Pancreas (tissue), 10 donors: ENCODE data around the gene MTRR. TPM values are rescaled to one million over a fixed set of nuclear protein-coding genes. Genes with fewer than 3 reads are reported as not detected.
A peak's percentile ranks its signal among the peaks of the same experiment; 100 is the strongest.

Source experiments
- ATAC-seq, 4 donors: fragments of 200-7000 bp; cut with Tn5 transposase; one replicate each; pipeline versions ENCODE4 v1.8.0 to v1.9.1; 2020; ENCODE audit warnings: mild to moderate bottlenecking in 4 of 4, moderate library complexity in 4 of 4
- DNase-seq, 6 donors: peaks; one replicate each; pipeline ENCODE4 v3.0.0-alpha.2; 2020
- FAIRE-seq: peaks from 2 replicates; lab custom pipeline; 2012; peaks lifted over from hg19 to GRCh38; lab: Jason Lieb, UNC
- H3K27ac ChIP-seq, 4 donors: fragments of 200-600 bp; sonication (generic); 1 replicate in 3 of 4; 2 replicates in 1 of 4; pipeline versions ENCODE4 v1.5.0 to v1.8.0; 2020
- H3K27me3 ChIP-seq, 4 donors: fragments of 200-600 bp; one replicate each; pipeline ENCODE4 v1.8.0; 2021
- H3K36me3 ChIP-seq, 3 donors: fragments of 200-600 bp; sonication (generic) in 1 of 3; one replicate each; pipeline versions ENCODE4 v1.5.0 to v1.8.0; 2020 to 2021
- H3K4me1 ChIP-seq, 3 donors: fragments of 200-600 bp; one replicate each; pipeline ENCODE4 v1.8.0; 2021
- H3K4me3 ChIP-seq, 4 donors: fragments of 200-600 bp; sonication (generic) in 2 of 4; one replicate each; pipeline versions ENCODE4 v1.5.0 to v1.8.0; 2020 to 2021
- H3K9me3 ChIP-seq, 4 donors: fragments of 200-600 bp; one replicate each; pipeline ENCODE4 v1.8.0; 2021
- CTCF ChIP-seq, 4 donors: fragments of 200-600 bp; sonication (generic) in 3 of 4; IDR thresholded peaks; one replicate each; pipeline versions ENCODE4 v1.5.0 to v1.8.0; 2021; ENCODE audit warnings: antibody characterized with exemption in 4 of 4
- WGBS, 2 donors: extraction: QIAGEN DNeasy Blood & Tissue Kit; methylation state at CpG; one replicate each; pipeline ENCODE4 v1.1.7; 2013; 5-methylcytosine and 5-hydroxymethylcytosine counted together
- intact Hi-C, 3 donors: fragments of 100-400 bp; cut with DNase I; formaldehyde crosslinking; loops; one replicate each; pipeline versions ENCODE4 v1.11.1 to v1.14.2; 2022
- polyA plus RNA-seq, 2 donors: library from polyadenylated mRNA; stranded (reverse); fragments of 200-250 nt; gene quantifications; one replicate each; pipeline ENCODE4 v1.2.3, GENCODE V29; 2013
- total RNA-seq, 6 donors: library from RNA; stranded (reverse); fragmentation: NEBNext Ultra II Directional in 4 of 6; extraction: Animal tissue kit (Norgen Biotek cat#: 25700) in 4 of 6; gene quantifications; one replicate each; pipeline versions ENCODE4 v1.2.1 to v1.2.4, GENCODE V29; 2021 to 2023
- donor health status: healthy with polysubstance abuse.
- donor health status: DM: no; HTN: no; CAD: no; lungs with moderate emphysema.
- donor health status: DM: no; HTN: no; CAD: no.
- donor health status: control.
- donor health status: control.
- donor health status: Bipolar disorder and iron deficiency.
- donor health status: DM: yes; HTN: yes; CAD: no.
- donor health status: DM: no; HTN: no; CAD: no.
- donor health status: DM: no; HTN: no; CAD: no.
- donor health status: DM: yes; HTN: yes; CAD: no.

The MTRR gene
- total and polyA plus RNA-seq, 8 donors: 6.8 to 27.8 (median 18.9) TPM

GRCh38 chr5:7866196-7866595, 2.8 kb upstream of the MTRR start:
- H3K27me3 ChIP-seq: no peaks in the 10 kb centered on the region
- no peak overlapping the region for H3K27ac ChIP-seq
- DNase-seq: no peak
- H3K4me3 ChIP-seq: no peak overlapping the region
- H3K36me3 ChIP-seq: peaks cover 0 to 16% (median 0%) of the 10 kb centered on the region in 3 donors
- ATAC-seq: no peak
- intact Hi-C loops: no loop called here
- FAIRE-seq: no peak
- H3K4me1 ChIP-seq: peaks cover 14% of the 10 kb centered on the region in 3 donors
- no peak for TF ChIP-seq CTCF (IDR thresholded peaks at IDR 0.05)
- no peaks in the 10 kb centered on the region for H3K9me3 ChIP-seq
- WGBS, 2 donors: 81 to 88% methylated on average over 2 of the region's 2 CpGs

- intact Hi-C loops: no loop called here
- Histone ChIP-seq H3K27me3 (no peaks in the 10 kb centered on the region), H3K27ac (no peak overlapping the region), H3K4me3 (no peak overlapping the region), H3K9me3 (no peaks in the 10 kb centered on the region), H3K4me1 (peaks cover 14 to 19% (median 14%) of the 10 kb centered on the region in 3 donors), H3K36me3 (peaks cover 0 to 5% (median 0%) of the 10 kb centered on the region in 3 donors)
- 37 to 44% methylated on average over 3 of the region's 3 CpGs for WGBS, 2 donors
- ATAC-seq (no peak), FAIRE-seq (no peak), DNase-seq (no peak)
- TF ChIP-seq CTCF (IDR thresholded peaks at IDR 0.05): no peak
Measured at GRCh38 chr5:7867260-7867659, 1.7 kb upstream of the MTRR start.

GRCh38 chr5:7868427-7868772, 548 bp upstream of the MTRR start:
- FAIRE-seq: no peak
- Histone ChIP-seq H3K4me1 (peaks cover 14 to 19% (median 14%) of the 10 kb centered on the region in 3 donors), H3K9me3 (no peaks in the 10 kb centered on the region), H3K27ac (peak overlapping the region; percentile 57 to 78 (median 68)), H3K36me3 (no peaks in the 10 kb centered on the region), H3K4me3 (peak overlapping the region; percentile 72 to 95 (median 89)), H3K27me3 (no peaks in the 10 kb centered on the region)
- DNase-seq: no peak
- TF ChIP-seq CTCF (IDR thresholded peaks at IDR 0.05): no peak
- intact Hi-C loops: no loop called here
- 0% methylated on average over 8 of the region's 8 CpGs for WGBS, 2 donors
- ATAC-seq: peak; percentile 1 to 17 (median 10)

- FAIRE-seq (no peak), ATAC-seq (peak; percentile 55 to 71 (median 67)), DNase-seq (peak in 1 of 6 donors; percentile 12)
- H3K4me3 ChIP-seq: peak overlapping the region; percentile 72 to 95 (median 89)
- H3K27me3 ChIP-seq: no peaks in the 10 kb centered on the region
- peaks cover 14 to 19% (median 14%) of the 10 kb centered on the region in 3 donors for H3K4me1 ChIP-seq
- TF ChIP-seq CTCF (IDR thresholded peaks at IDR 0.05): no peak
- no peaks in the 10 kb centered on the region for H3K36me3 ChIP-seq
- intact Hi-C loops: no loop called here
- H3K9me3 ChIP-seq: no peaks in the 10 kb centered on the region
- WGBS, 2 donors: 1% methylated on average over 41 of the region's 41 CpGs
- peak overlapping the region; percentile 57 to 78 (median 68) for H3K27ac ChIP-seq
Measured at GRCh38 chr5:7869474-7870136, 657 bp downstream of the MTRR start.

- no peak for TF ChIP-seq CTCF (IDR thresholded peaks at IDR 0.05)
- no peak for DNase-seq
- H3K27me3 ChIP-seq: no peaks in the 10 kb centered on the region
- H3K4me1 ChIP-seq: peaks cover 14 to 19% (median 14%) of the 10 kb centered on the region in 3 donors
- intact Hi-C loops: no loop called here
- no peak overlapping the region for H3K27ac ChIP-seq
- H3K4me3 ChIP-seq: no peak overlapping the region
- FAIRE-seq: no peak
- no peaks in the 10 kb centered on the region for H3K9me3 ChIP-seq
- H3K36me3 ChIP-seq: peaks cover 0 to 16% (median 6%) of the 10 kb centered on the region in 3 donors
- no peak for ATAC-seq
- 72 to 75% methylated on average over 2 of the region's 2 CpGs for WGBS, 2 donors
Measured at GRCh38 chr5:7871653-7872052, 2.7 kb downstream of the MTRR start.
